Cardiac fibroblast (primary cell): ENCODE measurements around the gene LSS.

Experiments
- DNase-seq, 2 donors: peaks; one replicate each; pipeline versions ENCODE4 v3.0.0 to v3.0.0-alpha.2; 2010; ENCODE audit warnings: low read depth in 2 of 2
- H3K4me3 ChIP-seq, 2 donors: replicated peaks in 1 of 2; 1 replicate in 1 of 2; 2 replicates in 1 of 2; pipeline ENCODE4 v1.5.1; 2011; ENCODE audit warnings: low read depth in 2 of 2, low read length in 2 of 2, mild to moderate bottlenecking in 2 of 2, moderate library complexity in 1 of 2
- CTCF ChIP-seq: IDR thresholded peaks from one replicate; pipeline ENCODE4 v1.5.1; 2011; ENCODE audit warnings: low read depth, mild to moderate bottlenecking, low read length, inconsistent platforms

Gene LSS

GRCh38 chr21:46189959-46190490, 38.5 kb downstream of the LSS start:
- H3K4me3 ChIP-seq = no peak overlapping the region
- no peak for DNase-seq
- no peak for TF ChIP-seq CTCF

- DNase-seq = peak; percentile 56 to 74
- H3K4me3 ChIP-seq = no peak overlapping the region
- no peak for TF ChIP-seq CTCF
Measured at GRCh38 chr21:46189213-46189958, 39.2 kb downstream of the LSS start.

GRCh38 chr21:46188226-46189212, 40.1 kb downstream of the LSS start:
- peak overlapping the region in 1 of 2 donors; percentile 3 for H3K4me3 ChIP-seq
- peak; percentile 64 to 85 for DNase-seq
- no peak for TF ChIP-seq CTCF

- no peak overlapping the region for H3K4me3 ChIP-seq
- no peak for DNase-seq
- TF ChIP-seq CTCF = no peak
Measured at GRCh38 chr21:46187814-46188213, 40.8 kb downstream of the LSS start.

- DNase-seq = no peak
- H3K4me3 ChIP-seq = no peak overlapping the region
- no peak for TF ChIP-seq CTCF
Measured at GRCh38 chr21:46187261-46187660, 41.3 kb downstream of the LSS start.

GRCh38 chr21:46185716-46186115, 42.9 kb downstream of the LSS start:
- TF ChIP-seq CTCF = no peak
- H3K4me3 ChIP-seq = no peak overlapping the region
- no peak for DNase-seq
